NCI-H2227 treated with DMSO at 0.1 percent for 48 hours (cell line): ENCODE data around the gene FKBP1B.
A peak's percentile ranks its signal among the peaks of the same experiment; 100 is the strongest.
"Not testable (repeated sequence)": the region's sequence is repeated elsewhere in the genome, so short reads cannot be mapped to it uniquely, and the experiment has no call there.

ENCODE experiments used
- DNase-seq: peaks from one replicate; lab custom pipeline; 2025; lab: John Stamatoyannopoulos, UW

The FKBP1B gene

DNA sequence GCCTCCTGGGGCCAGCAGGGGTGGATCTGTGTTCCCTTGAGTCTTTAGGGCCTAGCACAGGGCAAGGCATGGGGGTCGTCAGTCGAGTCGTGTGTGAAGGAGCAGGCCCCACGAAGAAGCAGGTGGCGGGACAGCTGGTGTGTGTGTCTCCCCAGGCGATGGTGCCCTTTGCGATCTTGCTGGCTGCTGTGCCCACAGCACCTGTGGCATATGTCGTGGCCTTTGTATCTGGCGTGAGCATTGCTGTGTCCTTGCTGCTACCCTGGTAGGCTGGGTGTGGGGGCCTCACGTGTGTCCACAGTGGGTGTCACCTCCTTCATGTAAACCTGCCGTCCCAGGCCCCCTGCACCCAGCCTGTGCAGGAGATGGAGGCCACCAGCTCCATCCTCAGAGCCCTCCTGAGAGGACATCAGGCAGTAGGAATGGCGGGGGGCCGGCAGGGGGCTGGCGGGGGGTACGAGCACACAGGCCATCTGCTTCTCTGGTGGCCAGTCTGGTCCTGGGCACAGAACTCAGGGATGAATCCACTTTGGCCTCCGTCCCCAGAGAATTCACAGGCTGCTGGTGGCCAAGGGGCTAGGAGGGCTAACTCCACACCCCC is 26.5 kb upstream of the FKBP1B start:
- DNase-seq, result no peak

DNA sequence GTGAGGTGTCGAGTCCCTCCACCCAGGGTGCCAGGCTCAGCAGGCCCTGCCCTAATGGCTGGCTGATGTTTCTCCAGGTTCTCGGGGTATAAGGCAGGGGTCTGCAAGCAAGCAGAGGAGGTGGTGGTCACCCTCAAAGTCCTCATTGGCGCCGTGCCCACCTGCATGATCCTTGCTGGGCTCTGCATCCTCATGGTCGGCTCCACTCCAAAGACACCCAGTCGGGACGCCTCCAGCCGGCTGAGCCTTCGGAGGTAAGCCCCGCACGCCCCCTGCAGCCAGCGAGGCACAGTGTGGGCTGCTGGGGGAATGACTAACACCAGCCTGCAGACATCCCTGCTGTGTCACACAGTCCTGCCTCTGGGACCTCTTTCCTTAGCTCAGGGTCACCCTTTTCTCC is 25.5 kb upstream of the FKBP1B start:
- no peak for DNase-seq

DNA sequence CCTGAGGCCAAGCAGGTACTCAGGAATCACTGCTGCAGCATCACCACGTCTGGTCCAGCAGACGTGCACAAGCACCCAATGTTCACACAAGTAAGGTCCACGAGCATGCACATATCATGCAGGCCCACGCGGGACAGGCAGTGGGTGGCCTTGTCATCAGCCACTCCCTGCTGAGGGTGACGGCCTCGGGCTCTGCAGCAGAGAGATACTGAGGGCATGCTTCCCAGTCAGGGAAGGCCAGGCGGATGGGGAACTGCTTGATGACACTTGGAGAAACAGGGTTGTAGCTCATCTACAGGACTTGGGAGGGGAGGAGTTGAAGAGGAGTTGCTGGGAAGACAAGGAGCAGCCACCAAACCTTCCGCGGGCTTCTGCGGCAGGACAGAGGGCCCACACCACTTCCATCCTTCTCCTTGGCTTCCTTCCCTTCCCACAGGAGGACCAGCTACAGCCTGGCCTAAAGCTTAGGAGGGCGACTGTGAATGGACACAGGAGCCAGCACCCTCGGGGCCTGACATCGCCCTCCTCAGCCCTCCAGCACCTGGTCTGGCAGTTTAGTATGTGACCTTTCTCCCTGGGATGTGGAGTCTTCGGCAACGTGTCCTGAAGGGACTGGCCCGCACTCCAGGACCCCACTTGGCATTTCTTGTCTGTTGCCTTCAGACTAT is 24.4 kb upstream of the FKBP1B start:
- DNase-seq, result no peak

GRCh38 chr2:24026233-24026632 is 23.3 kb upstream of the FKBP1B start:
- no peak for DNase-seq

DNA sequence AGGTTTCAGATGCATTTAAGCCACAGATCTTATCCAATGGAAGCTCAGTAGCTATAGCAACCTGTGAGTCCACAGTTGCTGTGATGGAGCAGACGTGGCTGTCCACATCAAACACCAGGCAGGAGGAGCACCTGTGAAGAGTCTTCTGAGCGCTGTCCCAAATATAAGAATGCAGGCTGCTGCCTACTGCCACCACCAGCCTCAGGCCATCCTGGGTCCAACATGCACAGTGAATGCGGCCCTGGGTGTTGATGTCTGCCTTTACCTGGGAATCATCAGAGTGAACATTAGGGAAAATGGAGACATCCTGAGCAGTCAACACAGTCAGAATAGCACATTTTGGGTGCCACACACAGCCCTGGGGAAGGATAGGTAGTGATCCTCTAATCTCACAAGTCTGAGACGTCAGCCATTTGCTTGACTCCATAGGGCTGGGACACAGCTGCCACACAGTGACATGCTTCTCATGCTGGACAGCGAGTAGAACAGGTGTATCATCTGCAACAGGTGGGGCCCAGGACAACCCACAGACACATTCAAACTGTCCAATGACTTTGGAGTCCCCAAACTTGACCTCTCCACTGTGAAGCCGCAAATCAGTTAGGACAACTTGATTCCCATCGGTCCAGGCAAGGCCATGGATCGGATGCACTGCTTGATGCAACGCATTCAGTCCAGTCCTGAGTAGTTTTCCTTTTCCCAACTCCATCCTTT is 10.6 kb upstream of the FKBP1B start:
- DNase-seq, result no peak

GRCh38 chr2:24040511-24040910 is 9.0 kb upstream of the FKBP1B start:
- no peak for DNase-seq

GRCh38 chr2:24043133-24043532 is 6.4 kb upstream of the FKBP1B start:
- DNase-seq, result not testable (repeated sequence)

GRCh38 chr2:24045511-24046508 is 3.7 kb upstream of the FKBP1B start:
- no peak for DNase-seq

DNA sequence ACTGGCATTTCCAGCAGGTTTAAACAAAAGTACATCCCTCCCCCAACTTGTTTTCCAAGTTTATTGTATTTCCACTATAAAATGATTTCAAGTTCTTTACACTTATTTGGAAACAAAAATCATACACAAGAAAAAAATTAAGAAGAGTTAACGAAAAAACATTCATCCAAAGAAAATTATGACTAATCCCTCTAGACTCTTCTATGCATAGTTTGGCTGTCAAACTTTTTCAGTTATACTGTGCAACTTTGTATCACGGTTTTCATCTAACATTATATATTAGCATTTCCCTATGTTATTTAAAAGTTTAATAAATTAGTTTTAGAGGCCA is 3.0 kb upstream of the FKBP1B start:
- no peak for DNase-seq

- DNase-seq, result peak; percentile 99
These were observed 2.4 kb upstream of the FKBP1B start, which contains the start of gene WDCP for GRCh38 chr2:24046930-24047702. Gene WDCP, minus strand, starts transcription at chr2:24047391. Its CDS starts 7,897 bp downstream, at chr2:24039494.

GRCh38 chr2:24047703-24048033 is 1.9 kb upstream of the FKBP1B start:
- DNase-seq, result no peak

- peak; percentile 34 for DNase-seq
These were observed 614 bp upstream of the FKBP1B start for GRCh38 chr2:24048769-24049484.

DNA sequence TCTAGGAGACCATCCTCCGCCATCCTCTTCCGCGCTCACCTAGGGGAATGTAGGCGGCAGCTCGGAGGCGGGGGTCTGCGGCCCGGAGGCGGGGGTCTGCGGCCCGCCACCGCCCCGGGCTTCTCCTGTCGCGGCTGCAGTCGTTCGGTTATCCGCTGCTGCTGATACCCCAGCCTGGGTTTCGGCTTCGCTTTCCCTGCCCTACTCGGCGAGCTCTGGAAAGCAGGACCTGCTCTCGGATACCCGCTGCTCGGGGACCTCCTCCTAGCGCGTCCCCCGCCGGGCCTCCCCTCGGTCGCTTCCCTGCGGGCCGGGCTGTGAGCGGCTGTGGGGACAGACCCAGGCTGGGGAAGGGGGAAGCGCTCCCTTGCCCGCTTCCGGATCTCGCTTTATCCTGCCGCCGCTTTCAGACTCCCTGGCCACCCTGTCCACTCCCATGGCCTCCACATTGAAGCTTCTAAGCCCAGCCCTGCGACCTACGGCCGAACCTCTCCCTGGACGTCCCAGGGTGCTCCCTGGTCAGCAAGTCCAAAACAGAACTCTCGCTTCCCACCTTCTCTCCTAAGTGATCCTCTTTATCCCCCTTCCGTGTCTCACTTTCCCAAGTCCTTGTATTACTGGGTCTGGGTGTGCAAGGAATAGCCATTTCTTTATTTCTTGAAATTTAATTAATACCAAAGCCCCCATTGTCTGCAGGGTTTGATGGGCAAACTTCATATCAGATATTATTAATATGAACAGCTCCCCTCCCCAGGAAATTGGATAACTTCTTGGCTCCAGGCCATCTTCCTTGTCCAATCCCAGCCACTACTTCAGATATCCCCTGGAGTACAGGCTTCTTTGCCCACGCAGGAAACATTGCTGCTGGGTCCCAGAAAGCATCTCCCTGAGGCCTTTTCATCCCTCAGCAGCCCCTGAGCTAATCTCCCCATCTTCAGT is 769 bp downstream of the FKBP1B start:
- DNase-seq, result no peak

DNA sequence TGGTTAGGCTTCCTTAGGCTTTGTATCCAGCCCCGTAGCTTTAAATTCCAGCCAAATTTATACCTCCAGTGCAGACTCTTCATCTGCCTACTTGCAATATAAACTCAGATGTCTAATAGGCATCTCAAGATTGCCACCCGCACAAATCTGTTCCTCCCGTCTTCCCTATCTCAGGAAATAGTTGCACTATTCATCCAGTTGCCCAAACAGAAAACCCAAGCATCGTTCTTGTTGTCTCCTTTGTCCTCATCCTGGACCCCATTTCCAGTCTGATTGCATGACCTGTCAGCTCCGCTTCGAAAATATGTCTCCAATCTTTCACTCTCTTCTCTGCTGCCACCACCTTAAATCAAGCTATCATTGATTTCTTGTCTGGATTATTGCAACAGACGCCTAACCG is 2.3 kb downstream of the FKBP1B start:
- no peak for DNase-seq

GRCh38 chr2:24052951-24053350 is 3.4 kb downstream of the FKBP1B start:
- DNase-seq, result no peak

- no peak for DNase-seq
These were observed 4.9 kb downstream of the FKBP1B start for GRCh38 chr2:24054366-24055010.

GRCh38 chr2:24055750-24056149 is 6.2 kb downstream of the FKBP1B start:
- no peak for DNase-seq

- no peak for DNase-seq
These were observed 9.2 kb downstream of the FKBP1B start for GRCh38 chr2:24058564-24059271.

DNA sequence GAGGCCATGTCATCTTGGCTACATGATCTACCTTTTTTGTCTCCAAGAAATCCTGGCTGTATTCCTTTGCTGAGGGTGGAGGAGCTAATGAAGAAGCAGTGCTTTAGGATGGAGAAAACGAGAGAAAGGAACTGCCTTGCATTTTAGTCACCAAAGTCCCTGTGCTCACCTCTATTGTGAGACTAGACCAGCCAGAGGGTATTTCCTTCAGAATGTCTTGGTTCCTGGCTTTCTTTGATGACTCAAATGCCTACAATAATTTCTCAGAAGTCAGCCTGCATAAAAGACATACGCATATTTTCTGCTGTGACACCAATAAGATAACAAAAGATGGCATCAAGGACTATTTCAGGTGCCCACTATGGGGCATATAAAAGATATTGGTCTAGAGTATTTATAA is 15.8 kb downstream of the FKBP1B start:
- no peak for DNase-seq
